GM12874 (cell line): ENCODE measurements around the gene ATP8B4.

ENCODE experiments used
- CTCF ChIP-seq: IDR thresholded peaks from 2 replicates; pipeline ENCODE4 v1.5.1; 2011; ENCODE audit warnings: low read depth, mild to moderate bottlenecking, control low read depth, low read length, moderate library complexity; ENCODE audit not compliant: insufficient read depth

The ATP8B4 gene

GRCh38 chr15:50124631-50125030, 5.6 kb upstream of the ATP8B4 start:
- no peak for TF ChIP-seq CTCF

GRCh38 chr15:50123861-50124557, 5.0 kb upstream of the ATP8B4 start:
- TF ChIP-seq CTCF = no peak

DNA sequence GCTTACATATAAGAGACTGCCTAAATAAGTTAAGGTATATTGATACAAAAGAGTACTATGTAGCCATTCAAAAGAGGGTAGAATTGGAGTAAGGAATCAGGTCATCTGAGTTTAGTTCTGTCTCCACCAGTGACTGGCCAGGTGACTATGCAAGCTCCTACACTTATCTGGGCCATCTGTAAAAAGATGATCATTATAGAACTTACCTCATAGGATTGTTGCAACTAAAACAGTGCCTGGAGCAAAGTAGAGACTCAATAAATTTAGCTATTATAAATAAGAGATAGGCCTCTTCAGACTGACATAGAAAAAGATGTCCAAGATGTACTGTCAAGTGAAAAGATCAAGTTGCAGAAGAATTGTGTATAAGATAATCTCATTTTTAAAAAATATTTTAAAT, 1.7 kb upstream of the ATP8B4 start:
- no peak for TF ChIP-seq CTCF

GRCh38 chr15:50117431-50118027, 1.5 kb downstream of the ATP8B4 start:
- TF ChIP-seq CTCF = no peak

DNA sequence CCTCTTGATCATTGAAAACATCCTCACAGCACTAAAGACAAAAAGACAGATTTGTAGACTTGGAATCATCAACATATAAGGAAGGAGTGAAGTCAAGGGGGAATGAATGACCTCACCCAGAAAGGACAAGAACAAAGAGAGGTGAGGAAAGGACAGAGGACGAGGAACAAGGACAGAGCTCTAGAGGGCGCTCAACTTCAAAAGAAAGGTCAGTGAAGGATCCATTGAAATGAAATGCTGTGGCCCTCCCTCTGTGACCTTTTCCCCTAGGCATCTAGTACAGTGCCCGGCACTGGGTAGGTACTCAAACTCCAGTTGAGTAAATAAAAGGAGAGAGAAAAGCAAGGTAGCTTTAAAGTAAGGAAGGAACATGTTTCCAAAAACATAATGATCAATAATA, 2.6 kb downstream of the ATP8B4 start:
- peak; percentile 65 for TF ChIP-seq CTCF

DNA sequence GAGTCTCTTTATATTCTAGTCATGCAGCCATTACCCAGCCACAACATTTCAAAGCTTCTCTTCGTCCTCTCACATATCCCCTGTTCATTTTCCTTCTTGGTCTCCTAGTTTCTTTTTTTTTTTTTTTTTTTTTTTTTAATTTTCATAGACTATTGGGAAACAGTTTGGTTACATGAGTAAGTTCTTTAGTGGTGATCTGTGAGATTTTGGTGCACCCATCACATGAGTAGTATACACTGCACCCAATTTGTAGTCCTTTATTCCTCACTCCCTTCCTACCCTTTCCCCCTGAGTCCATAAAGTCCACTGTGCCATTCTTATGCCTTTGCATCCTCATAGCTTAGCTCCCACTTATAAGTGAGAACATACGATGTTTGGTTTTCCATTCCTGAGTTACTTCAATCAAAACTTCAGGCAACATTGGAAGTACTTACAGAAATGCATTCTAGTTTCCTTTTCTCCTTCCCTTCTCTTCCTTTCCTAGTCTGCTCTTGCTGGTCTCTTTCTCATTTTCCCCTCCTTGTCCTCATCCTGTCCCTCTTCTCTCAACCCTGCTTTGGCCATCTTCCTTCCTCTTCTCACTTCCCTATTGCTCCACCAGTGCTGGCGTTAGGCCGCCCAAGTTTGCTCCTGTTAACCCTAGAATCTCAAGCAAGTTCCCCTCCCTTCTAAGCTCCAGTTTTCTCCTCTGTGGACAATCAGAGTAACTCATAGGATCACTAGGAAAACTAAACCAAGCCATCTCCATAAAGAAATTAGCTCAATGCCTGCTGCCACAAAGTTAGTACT, 4.8 kb downstream of the ATP8B4 start:
- no peak for TF ChIP-seq CTCF

- no peak for TF ChIP-seq CTCF
Observed at GRCh38 chr15:50113187-50113505, 5.9 kb downstream of the ATP8B4 start.
